GM18519 (cell line): ENCODE results near the gene CCDC63.

Experiments used
- ATAC-seq: cut with Tn5 transposase; IDR thresholded peaks from one replicate; pipeline ENCODE4 v1.9.1; 2021; ENCODE audit warnings: mild to moderate bottlenecking, moderate library complexity; ENCODE audit not compliant: unreplicated experiment, low FRiP score

Gene CCDC63

GRCh38 chr12:110846615-110847566 is at the start of gene CCDC63:
Gene CCDC63, plus strand, starts transcription at chr12:110846987. Its CDS starts 5,968 bp downstream, at chr12:110852955.
- no peak for ATAC-seq

DNA sequence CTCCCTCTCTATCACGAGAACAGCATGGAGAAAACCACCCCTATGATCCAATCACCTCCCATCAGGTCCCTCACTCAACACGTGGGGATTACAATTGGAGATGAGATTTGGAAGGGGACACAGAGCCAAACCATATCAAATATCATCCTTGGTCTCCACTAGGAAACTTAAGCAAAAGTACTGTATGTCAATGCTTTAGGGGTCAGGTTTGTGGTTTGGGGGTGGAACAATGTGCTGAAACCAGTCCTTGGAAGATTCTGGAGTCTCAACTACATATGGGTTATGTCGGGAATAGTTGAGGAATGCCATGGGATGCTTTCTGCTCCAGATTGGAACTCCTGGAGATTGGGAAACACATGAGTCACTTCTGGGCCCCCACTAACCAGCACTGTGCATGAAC is 48.3 kb upstream of the CCDC63 start:
- no peak for ATAC-seq

GRCh38 chr12:110802489-110802888 is 44.3 kb upstream of the CCDC63 start:
- ATAC-seq, result no peak

GRCh38 chr12:110804406-110804805 is 42.4 kb upstream of the CCDC63 start:
- no peak for ATAC-seq

DNA sequence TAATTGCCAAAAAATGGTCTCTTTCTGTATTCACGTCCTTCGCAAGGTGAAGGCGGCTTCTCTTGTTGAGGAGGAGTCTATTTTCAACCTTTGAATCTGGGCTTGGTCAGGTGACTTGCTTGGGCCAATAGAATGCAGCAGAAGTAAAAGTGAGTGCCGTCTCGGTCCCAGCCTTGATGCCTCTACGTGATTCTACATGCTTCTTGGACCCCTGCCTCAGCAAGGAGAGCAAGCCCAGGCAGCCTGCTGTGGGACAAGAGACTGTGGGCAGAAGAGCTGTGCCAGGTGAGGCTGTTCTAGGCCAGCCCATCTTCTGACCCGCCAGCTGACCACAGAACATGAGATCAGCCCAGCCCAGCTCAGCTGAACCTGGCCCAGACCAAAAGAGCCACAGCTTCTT is 39.1 kb upstream of the CCDC63 start:
- no peak for ATAC-seq

GRCh38 chr12:110809149-110809548 is 37.6 kb upstream of the CCDC63 start:
- ATAC-seq, result no peak

DNA sequence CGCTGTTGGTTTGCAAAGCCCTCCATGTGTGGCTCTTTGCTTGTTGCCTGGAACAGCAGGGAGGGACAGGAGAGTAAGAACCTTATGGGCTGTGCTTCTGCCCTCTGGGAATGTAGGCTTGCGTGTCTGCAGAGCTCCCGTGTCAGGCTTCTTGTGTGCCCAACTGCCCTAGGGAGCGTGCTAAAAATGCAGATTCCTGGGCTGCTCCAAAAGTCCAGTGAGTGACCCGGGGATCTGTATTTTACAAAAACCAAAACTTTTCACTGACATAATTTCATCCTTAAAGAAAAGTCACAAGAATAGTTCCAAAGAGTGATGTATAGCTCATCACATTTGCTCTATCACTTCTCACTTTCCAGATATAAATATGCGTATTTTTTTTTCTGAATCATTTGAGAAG is 34.8 kb upstream of the CCDC63 start:
- no peak for ATAC-seq

- no peak for ATAC-seq
Observed at GRCh38 chr12:110813285-110813684, 33.5 kb upstream of the CCDC63 start.

- no peak for ATAC-seq
Observed at GRCh38 chr12:110813756-110814155, 33.0 kb upstream of the CCDC63 start.

DNA sequence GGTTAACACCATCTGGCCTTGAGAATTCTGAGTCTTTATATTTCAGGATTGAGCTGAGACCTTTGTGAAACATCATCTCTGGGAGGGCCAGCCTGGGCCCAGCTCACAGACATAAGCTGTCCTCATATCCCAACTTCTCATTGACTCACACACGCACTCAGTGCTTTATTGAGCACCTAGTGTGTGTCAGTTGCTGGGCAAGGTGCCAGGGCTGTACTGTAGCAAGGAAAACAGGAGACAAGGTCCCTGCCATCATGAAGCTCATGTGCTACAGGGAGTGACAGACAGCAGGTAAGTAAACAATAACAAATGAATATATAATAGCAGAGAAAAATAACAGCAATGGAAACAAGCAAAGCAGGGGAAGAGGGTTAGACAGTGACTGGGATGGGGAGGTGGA is 30.5 kb upstream of the CCDC63 start:
- no peak for ATAC-seq

DNA sequence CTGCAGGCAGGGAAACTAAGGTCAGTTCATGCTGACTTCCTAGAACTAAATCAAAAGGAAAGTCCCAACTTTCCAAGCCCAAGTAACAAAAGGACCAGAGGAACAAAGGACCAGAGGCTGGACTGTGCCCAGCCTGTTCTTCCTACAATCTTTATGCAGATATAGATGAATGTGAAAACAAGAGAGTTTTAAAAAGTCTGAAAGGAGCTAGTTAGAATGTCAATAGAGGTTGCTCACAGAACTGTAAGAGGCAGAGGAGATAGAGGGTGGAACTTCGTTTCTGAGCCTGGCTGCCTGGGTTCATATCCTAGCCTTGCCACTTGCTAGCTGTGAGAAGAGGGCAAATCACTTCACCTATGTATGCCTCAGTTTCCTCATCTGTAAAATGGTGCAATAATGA is 30.0 kb upstream of the CCDC63 start:
- no peak for ATAC-seq

DNA sequence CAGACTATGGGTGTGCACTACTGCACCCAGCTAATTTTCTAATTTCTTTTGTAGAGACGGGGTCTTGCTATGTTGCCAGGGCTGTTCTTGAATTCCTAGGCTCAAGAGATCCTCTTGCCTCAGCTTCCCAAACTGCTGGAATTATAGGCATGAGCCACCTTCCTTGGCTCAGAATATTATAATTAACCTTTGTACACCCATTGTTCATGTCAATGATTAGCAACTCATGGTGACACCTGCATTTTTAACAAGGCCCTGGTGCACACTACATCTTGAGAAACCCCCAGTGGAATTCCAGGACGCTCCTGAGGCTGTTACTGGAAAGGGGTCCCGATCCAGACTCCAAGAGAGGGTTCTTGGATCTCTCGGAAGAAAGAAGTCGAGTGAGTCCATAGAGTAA is 28.3 kb upstream of the CCDC63 start:
- no peak for ATAC-seq

DNA sequence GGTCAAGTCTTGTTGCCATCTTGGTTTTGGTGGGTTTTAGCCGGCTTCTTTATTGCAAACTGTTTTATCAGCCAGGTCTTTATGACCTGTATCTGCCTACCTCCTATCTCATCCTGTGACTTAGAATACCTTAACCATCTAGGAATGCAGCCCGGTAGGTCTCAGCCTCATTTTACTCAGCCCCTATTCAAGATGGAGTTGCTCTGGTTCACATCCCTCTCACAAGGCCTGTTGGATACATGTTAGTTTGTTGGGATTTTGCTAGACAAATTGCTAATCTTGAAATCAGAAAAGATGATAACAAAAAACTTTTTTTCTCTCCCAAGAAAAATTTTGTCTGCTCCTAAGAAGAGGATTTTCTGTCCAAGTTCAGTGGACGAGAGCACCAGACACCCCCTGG is 27.6 kb upstream of the CCDC63 start:
- no peak for ATAC-seq

GRCh38 chr12:110819646-110820045 is 27.1 kb upstream of the CCDC63 start:
- ATAC-seq, result no peak

DNA sequence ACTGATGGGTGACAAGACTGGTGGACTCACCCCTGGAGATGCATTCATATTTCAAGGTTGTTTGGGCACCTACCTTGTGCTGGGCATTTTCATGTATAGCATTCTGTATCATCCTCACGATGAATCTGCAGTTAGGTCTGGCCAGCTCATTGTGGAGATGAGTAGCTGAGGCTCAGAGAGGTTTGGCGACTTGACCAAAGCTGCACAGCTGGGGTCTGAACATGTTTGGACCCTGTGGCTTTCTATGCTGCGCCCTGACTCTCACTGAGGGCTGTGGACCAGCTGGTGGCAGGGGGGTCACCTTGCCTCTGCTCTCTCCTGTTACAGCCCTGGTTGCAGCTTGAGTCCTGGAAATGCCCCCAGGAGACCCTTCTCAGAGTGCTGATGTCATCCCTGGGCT is 24.9 kb upstream of the CCDC63 start:
- no peak for ATAC-seq

DNA sequence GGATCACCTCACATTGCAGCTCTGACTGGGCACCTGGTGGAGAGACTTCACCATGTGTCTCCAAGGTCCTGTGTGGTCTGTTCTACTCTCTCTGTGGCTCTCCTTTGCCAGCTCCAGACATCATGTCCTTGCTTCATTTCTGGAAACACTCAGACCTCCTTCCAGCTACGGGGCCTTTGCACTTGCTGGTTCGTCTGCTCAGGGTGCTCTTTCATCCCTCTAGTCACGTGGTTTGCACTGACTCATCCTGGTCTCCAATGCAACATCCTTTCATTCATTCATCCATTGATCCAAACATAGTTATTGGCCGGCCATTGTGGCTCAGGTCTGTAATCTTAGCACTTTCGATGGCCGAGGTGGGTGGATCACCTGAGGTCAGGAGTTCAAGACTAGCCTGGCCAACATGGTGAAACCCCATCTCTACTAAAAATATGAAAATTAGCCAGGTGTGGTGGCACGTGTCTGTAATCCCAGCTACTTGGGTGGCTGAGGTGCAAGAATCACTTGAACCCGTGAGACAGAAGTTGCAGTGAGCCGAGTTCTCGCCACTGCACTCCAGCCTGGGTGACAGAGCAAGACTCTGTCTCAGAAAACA is 23.9 kb upstream of the CCDC63 start:
- no peak for ATAC-seq

GRCh38 chr12:110824342-110824741 is 22.4 kb upstream of the CCDC63 start:
- ATAC-seq, result no peak

- no peak for ATAC-seq
Observed at GRCh38 chr12:110825530-110825929, 21.3 kb upstream of the CCDC63 start.

DNA sequence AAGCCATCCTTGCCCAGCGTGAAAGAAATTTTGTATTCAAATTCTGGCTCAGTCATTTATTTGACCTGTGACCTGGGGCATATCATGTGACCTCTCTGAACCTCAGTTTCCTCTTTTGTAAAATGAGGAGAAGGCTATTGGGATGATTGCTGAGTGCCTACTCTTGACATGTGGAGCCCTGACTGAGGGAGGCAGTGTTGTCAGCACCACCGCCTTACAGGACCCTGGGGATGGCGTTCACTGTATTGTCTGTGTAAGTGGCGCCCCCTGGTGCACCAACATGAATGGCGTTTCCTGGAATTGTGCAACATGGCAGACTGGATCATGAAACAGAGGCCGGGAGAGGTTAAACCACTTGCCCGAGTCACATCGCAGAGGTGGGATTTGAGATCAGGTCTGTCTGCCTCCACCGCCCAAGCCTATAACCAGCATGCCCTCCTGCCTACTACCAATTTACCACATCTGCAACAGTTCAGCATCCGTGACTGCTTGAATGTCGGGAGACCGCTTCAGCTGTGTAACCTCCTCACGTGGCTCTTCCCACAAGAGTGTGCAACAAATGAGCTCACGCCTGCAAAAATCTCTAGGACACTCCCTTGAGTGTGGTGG is 20.1 kb upstream of the CCDC63 start:
- ATAC-seq, result no peak

GRCh38 chr12:110829308-110829707 is 17.5 kb upstream of the CCDC63 start:
- no peak for ATAC-seq

GRCh38 chr12:110836291-110836690 is 10.5 kb upstream of the CCDC63 start:
- no peak for ATAC-seq

GRCh38 chr12:110841007-110841406 is 5.8 kb upstream of the CCDC63 start:
- no peak for ATAC-seq
